HTERT RPE-1 (cell line): ENCODE measurements around the gene ARHGEF7.

Source experiments
- in situ Hi-C: fragments of 300-500 bp; cut with MboI; formaldehyde crosslinking; loops from 4 replicates; pipeline ENCODE4 v1.14.3; 2020; ENCODE audit warnings: low sequenced_read_pairs

ARHGEF7 gene

DNA sequence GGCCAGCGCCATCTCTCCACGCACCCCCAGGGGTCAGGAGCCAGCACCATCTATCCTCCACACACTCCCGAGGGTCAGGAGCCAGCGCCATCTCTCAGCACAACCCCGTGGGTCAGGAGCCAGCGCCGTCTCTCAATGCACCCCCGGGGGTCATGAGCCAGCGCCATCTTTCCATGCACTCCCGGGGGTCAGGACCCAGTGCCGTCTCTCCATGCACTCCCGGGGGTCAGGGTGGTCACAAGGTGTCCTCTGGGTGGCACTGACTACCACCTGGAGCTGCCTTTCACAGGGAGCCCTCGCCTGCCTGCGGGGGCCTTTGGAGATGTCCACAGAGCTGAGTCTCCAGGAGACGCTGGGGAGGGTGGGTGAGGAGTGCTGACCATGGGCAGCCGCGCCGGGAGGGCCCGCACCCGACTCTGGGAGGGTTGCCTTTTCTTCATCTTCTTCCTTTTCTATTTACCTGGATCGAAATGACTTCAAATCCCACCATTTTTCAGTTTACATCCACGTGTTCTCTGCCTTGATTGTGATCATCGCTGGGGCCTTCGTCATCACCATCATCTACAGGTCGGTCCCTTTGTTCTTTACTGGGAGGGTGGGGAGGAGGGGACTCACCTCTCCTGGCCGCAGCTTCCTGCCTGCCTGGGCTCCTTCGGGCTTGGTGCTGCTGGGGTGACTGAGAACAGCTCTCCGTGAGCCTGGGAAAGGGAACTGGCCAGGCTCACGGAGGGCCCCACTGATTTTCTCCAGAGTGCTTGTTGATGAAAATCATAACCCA lies 224.4 kb downstream of the ARHGEF7 start:
- in situ Hi-C loops: no loop called here

DNA sequence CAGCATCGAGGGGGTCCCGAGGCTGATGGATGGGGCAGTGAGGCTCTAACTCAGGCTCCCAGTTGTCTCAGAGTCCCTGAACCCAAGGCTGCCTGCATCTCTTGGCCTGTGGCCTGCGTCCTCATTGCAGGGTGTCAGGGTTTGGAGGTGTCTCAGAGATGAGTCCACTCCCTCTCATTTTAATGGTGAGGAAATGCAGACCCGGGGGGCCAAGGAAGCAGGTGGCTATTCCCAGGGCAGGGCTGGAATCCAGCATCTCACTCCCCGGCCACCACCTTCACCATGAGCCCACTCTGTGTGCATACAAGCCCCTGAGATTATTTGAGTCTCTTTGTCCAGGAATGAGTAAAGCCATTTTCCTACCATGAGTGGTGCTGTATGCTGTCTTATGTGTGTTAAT lies 226.8 kb downstream of the ARHGEF7 start:
- in situ Hi-C loops: no loop called here

DNA sequence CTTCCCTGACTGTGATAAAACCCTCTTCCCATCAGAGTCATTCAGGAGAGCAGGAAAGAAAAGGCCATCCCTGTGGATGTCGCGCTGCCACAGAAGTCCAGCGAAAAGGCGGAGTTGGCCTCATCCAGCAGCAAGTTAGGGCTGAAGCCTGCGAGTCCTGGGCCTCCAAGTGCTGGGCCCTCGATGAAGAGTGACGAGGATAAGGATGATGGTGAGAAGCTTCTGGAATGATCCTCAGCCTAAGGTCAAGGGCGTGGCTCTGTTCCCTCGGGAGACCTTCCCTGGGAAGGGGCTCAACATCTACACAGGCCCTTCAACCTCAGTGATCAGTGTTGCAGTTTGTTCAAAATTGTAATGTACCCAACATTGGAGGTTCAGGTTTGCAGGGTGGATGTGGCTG lies 227.6 kb downstream of the ARHGEF7 start:
- in situ Hi-C loops: no loop called here

DNA sequence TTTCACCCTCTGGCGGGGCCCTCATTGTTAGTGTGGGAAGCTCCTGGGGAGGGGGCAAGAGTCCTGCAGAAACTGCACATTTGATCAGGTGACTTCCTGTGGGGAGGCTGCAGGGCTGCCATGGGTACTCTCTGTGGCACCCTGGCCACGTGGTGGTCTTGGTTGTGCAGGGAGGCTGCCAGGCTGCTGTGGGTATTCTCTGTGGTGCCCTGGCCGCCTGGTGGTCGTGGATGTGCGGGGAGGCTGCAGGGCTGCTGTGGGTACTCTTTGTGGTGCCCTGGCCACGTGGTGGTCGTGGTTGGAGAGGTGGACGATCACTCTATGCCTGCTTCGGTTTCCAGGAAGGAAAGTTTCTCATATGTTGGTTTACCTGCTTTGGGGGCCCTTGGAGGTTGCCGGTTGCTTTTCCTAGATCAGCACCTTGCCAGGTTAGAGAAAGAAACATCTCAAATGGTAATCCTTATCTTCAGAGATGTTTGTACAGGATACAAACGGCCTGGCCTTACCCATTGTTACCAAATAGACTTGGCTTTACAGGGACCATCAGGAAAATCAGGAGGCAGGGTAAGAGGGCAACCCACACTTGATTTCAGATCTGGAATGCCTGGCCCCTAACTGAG lies 228.2 kb downstream of the ARHGEF7 start:
- in situ Hi-C loops: no loop called here

DNA sequence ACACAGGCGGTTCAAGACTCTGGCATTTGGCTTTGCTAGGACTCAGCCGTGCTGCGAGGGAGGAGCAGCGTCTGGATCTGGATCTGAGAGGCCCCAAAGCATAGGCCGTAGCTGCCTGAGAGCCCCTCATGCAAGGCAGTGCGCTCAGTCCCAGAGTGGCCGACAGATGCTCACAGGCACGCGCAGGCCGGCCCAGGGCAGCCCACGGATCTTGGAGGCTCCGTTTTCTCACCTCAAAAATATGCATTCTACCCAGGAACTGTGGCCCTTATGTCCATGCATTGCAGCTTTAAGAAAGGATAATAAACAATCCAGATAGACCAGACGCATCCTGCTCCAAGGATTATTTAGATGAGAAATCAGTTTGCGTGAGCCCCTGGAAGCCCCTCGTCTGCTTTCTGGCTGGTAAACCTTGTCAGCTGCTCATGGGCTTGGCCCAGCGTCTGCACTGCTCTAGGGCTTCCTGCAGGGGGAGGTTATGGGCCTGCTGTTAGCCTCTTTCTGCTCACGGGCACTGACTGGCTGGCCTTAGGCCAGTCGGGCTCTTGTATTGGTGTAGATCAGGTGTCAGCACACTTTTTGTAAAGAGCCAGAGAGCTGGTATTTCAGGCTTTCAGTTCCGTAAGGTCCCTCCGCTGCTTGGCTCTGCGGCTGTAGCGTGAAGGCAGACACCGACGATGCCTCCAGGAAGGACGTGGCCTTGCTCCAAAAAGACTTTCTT lies 229.5 kb downstream of the ARHGEF7 start:
- in situ Hi-C loops: no loop called here

DNA sequence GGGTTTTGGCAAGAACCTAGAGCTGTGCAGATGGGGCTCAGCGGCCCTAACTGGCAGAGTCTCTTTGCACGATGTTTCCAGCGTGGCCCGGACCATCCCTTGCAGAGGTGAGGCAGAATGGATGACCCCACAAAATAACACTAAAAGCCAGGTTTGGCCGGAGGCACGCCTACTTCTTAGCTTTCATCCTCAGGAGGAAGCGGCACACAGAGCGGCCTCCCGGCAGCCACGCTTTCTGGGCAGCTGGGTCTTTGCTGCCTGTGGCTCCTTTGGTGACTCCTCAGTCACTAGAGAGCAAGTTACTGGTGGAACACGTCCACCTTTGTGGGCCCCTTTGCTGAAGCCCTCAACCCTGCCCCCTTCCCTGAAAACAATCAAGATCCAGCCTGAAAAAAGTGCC lies 230.6 kb downstream of the ARHGEF7 start:
- in situ Hi-C loops: no loop called here

DNA sequence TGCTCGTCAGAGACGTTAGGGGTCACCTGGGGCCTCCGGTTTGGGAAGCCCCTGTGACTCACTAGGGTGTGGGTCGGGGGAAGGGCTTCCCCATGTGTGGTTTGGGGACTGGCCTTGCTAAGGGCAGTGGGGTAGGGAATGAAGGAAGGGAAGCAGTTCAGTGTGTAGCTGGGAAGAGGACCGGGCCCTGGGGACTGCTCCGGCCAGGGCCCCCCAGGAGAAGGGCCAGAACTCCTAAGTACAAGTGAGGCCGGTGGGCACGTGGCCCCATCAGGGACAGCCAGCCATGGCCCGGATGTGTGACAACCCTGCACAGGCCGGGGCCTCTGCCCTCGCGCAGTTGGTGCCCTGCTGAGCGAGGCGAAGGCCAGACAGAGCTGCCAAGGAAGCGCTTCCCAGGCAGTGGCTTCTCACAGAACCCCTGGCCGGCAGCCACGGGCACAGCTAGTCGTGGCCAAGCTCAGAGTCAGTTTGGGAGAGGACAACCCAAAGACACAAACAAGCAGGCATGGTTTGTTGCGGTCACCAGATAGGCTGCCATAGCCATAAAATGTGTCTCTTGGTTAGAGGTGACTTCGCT lies 231.1 kb downstream of the ARHGEF7 start:
- in situ Hi-C loops: no loop called here

DNA sequence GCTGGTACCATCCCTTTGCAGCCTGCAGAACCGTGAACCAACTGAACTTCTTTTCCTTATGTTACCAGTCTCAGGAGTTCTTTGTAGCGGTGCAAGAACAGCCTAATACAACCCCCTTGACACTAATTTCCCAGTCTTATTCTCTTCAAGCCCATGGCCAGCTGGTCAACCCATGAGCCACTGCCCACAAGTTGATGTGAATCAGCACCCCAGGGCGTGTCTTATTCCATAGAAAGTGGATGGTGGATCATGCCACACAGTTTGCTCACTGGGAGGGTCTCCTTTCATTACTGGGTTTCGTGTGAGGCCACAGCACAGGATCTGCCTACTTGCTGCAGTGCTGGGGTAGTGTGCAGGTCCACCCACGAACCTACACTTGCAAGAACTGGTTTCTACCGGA lies 232.3 kb downstream of the ARHGEF7 start:
- in situ Hi-C loops: no loop called here

DNA sequence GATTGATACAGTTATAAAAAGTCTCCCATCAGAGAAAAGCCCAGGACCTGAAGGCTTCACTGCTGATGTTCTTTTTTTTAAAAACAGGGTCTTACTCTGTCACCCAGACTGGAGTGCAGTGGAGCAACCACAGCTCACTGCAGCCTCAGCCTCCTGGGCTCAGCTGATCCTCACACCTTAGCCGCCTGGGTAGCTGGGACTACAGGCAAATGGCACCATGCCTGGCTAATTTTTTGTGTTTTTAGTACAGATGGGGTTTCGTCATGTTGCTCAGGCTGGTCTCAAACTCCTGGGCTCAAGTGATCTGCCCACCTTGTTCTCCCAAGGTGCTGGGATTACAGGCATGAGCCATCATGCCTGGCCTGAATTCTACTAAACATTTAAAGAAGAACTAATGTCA lies 238.4 kb downstream of the ARHGEF7 start:
- in situ Hi-C loops: no loop called here

DNA sequence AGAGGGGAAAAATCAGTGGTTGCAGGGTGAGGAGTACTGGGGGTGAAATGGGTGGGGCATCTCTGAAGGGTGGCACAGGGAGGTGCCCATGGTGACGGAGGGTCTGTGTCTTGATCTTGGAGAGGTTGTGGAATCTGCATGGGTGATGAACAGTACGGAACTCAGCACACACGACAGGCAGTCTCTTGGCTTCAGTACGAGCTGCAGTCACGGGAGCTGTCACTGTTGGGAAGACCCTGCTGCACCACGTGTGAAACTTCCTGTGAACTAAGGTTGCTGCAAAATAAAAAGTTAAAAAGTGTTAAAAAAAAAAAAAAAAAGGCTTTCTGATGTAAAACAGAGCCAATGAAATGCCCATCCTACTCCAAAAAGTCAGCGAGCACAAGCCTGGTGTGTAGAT lies 239.7 kb downstream of the ARHGEF7 start:
- in situ Hi-C loops: no loop called here
